Astrocyte of the spinal cord (primary cell): ENCODE results near the gene RNF130.

Experiments
- DNase-seq: peaks from one replicate; pipeline ENCODE4 v3.0.0; 2011; ENCODE audit warnings: low read depth, low spot score
- H3K4me3 ChIP-seq: 2 replicates; pipeline ENCODE4 v1.5.1; 2011; ENCODE audit warnings: low read depth, mild to moderate bottlenecking, low read length, moderate library complexity
- CTCF ChIP-seq: IDR thresholded peaks from 2 replicates; pipeline ENCODE4 v1.5.1; 2012; ENCODE audit warnings: low read depth, mild to moderate bottlenecking, low read length, inconsistent platforms
- in situ Hi-C: cut with HindIII; loops from 2 replicates; pipeline ENCODE4 v1.10.0; 2017; ENCODE audit warnings: low sequenced_read_pairs

The RNF130 gene

GRCh38 chr5:179927824-179928223 is 143.7 kb downstream of the RNF130 start:
- in situ Hi-C loops, result no loop called here
- no peak overlapping the region for H3K4me3 ChIP-seq
- no peak for TF ChIP-seq CTCF
- DNase-seq, result no peak

- H3K4me3 ChIP-seq, result no peak overlapping the region
- in situ Hi-C loops, result no loop called here
- no peak for DNase-seq
- no peak for TF ChIP-seq CTCF
These were observed 144.9 kb downstream of the RNF130 start for GRCh38 chr5:179926657-179927056.

GRCh38 chr5:179923436-179923835 is 148.1 kb downstream of the RNF130 start:
- DNase-seq, result no peak
- in situ Hi-C loops, result no loop called here
- TF ChIP-seq CTCF, result no peak
- H3K4me3 ChIP-seq, result no peak overlapping the region

- in situ Hi-C loops, result no loop called here
- TF ChIP-seq CTCF, result no peak
- DNase-seq, result no peak
- H3K4me3 ChIP-seq, result no peak overlapping the region
These were observed 151.4 kb downstream of the RNF130 start for GRCh38 chr5:179920175-179920574.

- no peak for TF ChIP-seq CTCF
- H3K4me3 ChIP-seq, result no peak overlapping the region
- no peak for DNase-seq
- in situ Hi-C loops, result no loop called here
These were observed 152.0 kb downstream of the RNF130 start for GRCh38 chr5:179919487-179920060.

- in situ Hi-C loops, result no loop called here
- no peak overlapping the region for H3K4me3 ChIP-seq
- TF ChIP-seq CTCF, result no peak
- no peak for DNase-seq
These were observed 152.6 kb downstream of the RNF130 start for GRCh38 chr5:179918742-179919486.
